ENCODE measurements around the gene FOXR1.

DNA sequence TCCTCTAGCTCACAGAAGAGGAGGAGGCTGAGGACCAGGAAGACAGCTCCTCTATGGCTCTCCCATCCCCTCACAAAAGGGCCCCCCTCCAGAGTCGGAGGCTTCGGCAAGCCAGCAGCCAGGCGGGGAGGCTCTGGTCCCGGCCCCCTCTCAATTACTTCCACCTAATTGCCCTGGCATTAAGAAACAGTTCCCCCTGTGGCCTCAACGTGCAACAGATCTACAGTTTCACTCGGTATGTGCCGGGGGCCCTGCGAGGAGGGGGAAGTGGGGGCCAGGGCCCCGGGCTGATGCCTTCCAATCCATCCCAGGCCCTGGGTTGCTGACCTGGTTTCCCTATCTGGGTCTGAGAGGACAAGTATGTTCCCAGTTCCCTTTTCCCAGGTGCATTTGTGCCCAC, 7.9 kb downstream of the FOXR1 start:
- no peak for TF ChIP-seq POLR2AphosphoS5 (IDR thresholded peaks at IDR 0.05)
- TF ChIP-seq, protein P1, sequence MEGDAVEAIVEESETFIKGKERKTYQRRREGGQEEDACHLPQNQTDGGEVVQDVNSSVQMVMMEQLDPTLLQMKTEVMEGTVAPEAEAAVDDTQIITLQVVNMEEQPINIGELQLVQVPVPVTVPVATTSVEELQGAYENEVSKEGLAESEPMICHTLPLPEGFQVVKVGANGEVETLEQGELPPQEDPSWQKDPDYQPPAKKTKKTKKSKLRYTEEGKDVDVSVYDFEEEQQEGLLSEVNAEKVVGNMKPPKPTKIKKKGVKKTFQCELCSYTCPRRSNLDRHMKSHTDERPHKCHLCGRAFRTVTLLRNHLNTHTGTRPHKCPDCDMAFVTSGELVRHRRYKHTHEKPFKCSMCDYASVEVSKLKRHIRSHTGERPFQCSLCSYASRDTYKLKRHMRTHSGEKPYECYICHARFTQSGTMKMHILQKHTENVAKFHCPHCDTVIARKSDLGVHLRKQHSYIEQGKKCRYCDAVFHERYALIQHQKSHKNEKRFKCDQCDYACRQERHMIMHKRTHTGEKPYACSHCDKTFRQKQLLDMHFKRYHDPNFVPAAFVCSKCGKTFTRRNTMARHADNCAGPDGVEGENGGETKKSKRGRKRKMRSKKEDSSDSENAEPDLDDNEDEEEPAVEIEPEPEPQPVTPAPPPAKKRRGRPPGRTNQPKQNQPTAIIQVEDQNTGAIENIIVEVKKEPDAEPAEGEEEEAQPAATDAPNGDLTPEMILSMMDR (IDR thresholded peaks at IDR 0.05 in 8 of 11, conservative IDR thresholded peaks at IDR 0.05 in 3 of 11), result no peak
